ENCODE measurements around the gene SAXO1.

The SAXO1 gene

GRCh38 chr9:18926513-18926912, 106.5 kb downstream of the SAXO1 start:
- Mint-ChIP-seq H3K27me3 (no peaks in the 10 kb centered on the region), H3K4me1 (no peaks in the 10 kb centered on the region), H3K27ac (no peak overlapping the region), H3K9me3 (peaks cover 2% of the 10 kb centered on the region), H3K4me3 (no peak overlapping the region), H3K36me3 (no peaks in the 10 kb centered on the region)
- ATAC-seq (ENCODE audit: low read depth) (no peak), DNase-seq (ENCODE audit: low spot score in 2 of 2) (no peak)

GRCh38 chr9:18925880-18926279, 107.1 kb downstream of the SAXO1 start:
- Mint-ChIP-seq H3K4me1 (no peaks in the 10 kb centered on the region), H3K36me3 (no peaks in the 10 kb centered on the region), H3K27me3 (no peaks in the 10 kb centered on the region), H3K9me3 (peaks cover 2% of the 10 kb centered on the region), H3K4me3 (no peak overlapping the region), H3K27ac (no peak overlapping the region)
- no peak for ATAC-seq (ENCODE audit: low read depth)
- no peak for DNase-seq (ENCODE audit: low spot score in 2 of 2)

GRCh38 chr9:18923671-18924430, 109.2 kb downstream of the SAXO1 start:
- Mint-ChIP-seq H3K4me3 (no peak overlapping the region), H3K27me3 (no peaks in the 10 kb centered on the region), H3K9me3 (peaks cover 2% of the 10 kb centered on the region), H3K4me1 (no peaks in the 10 kb centered on the region), H3K36me3 (no peaks in the 10 kb centered on the region), H3K27ac (no peak overlapping the region)
- ATAC-seq (ENCODE audit: low read depth), result no peak
- DNase-seq (ENCODE audit: low spot score in 2 of 2), result no peak

GRCh38 chr9:18923167-18923566, 109.8 kb downstream of the SAXO1 start:
- no peaks in the 10 kb centered on the region for H3K36me3 Mint-ChIP-seq
- H3K4me3 Mint-ChIP-seq, result no peak overlapping the region
- DNase-seq (ENCODE audit: low spot score in 2 of 2) (no peak), ATAC-seq (ENCODE audit: low read depth) (no peak)
- H3K4me1 Mint-ChIP-seq, result no peaks in the 10 kb centered on the region
- H3K27me3 Mint-ChIP-seq, result no peaks in the 10 kb centered on the region
- no peak overlapping the region for H3K27ac Mint-ChIP-seq
- H3K9me3 Mint-ChIP-seq, result peaks cover under 1% of the 10 kb centered on the region

GRCh38 chr9:18922161-18922885, 110.7 kb downstream of the SAXO1 start:
- Mint-ChIP-seq H3K4me3 (no peak overlapping the region), H3K27me3 (no peaks in the 10 kb centered on the region), H3K36me3 (no peaks in the 10 kb centered on the region), H3K27ac (no peak overlapping the region), H3K4me1 (no peaks in the 10 kb centered on the region), H3K9me3 (no peaks in the 10 kb centered on the region)
- no peak for ATAC-seq (ENCODE audit: low read depth)
- DNase-seq (ENCODE audit: low spot score in 2 of 2), result no peak

- DNase-seq (ENCODE audit: low spot score in 2 of 2) (no peak), ATAC-seq (ENCODE audit: low read depth) (no peak)
- Mint-ChIP-seq H3K27me3 (no peaks in the 10 kb centered on the region), H3K36me3 (no peaks in the 10 kb centered on the region), H3K4me1 (no peaks in the 10 kb centered on the region), H3K9me3 (no peaks in the 10 kb centered on the region), H3K27ac (no peak overlapping the region), H3K4me3 (no peak overlapping the region)
Observed at GRCh38 chr9:18921366-18922075, 111.5 kb downstream of the SAXO1 start.

GRCh38 chr9:18920141-18921084, 112.6 kb downstream of the SAXO1 start:
- DNase-seq (ENCODE audit: low spot score in 2 of 2), result no peak
- no peak overlapping the region for H3K27ac Mint-ChIP-seq

GRCh38 chr9:18911714-18912342, 121.2 kb downstream of the SAXO1 start:
- Mint-ChIP-seq H3K4me3 (no peak overlapping the region), H3K4me1 (no peaks in the 10 kb centered on the region), H3K36me3 (no peaks in the 10 kb centered on the region), H3K9me3 (no peaks in the 10 kb centered on the region), H3K27ac (no peak overlapping the region), H3K27me3 (peaks cover 9% of the 10 kb centered on the region)
- no peak for ATAC-seq (ENCODE audit: low read depth)
- DNase-seq (ENCODE audit: low spot score in 2 of 2), result no peak

More at GRCh38 chr9:18920141-18921084, 112.6 kb downstream of the SAXO1 start:
- H3K9me3 Mint-ChIP-seq, result no peaks in the 10 kb centered on the region
- H3K4me1 Mint-ChIP-seq, result no peaks in the 10 kb centered on the region
- ATAC-seq (ENCODE audit: low read depth), result no peak
- no peaks in the 10 kb centered on the region for H3K27me3 Mint-ChIP-seq
- no peaks in the 10 kb centered on the region for H3K36me3 Mint-ChIP-seq
- H3K4me3 Mint-ChIP-seq, result no peak overlapping the region

- peaks cover 12% of the 10 kb centered on the region for H3K27me3 Mint-ChIP-seq
- no peaks in the 10 kb centered on the region for H3K36me3 Mint-ChIP-seq
- no peak overlapping the region for H3K27ac Mint-ChIP-seq
- H3K4me1 Mint-ChIP-seq, result peaks cover 1% of the 10 kb centered on the region
- DNase-seq (ENCODE audit: low spot score in 2 of 2) (no peak), ATAC-seq (ENCODE audit: low read depth) (no peak)
- H3K9me3 Mint-ChIP-seq, result no peaks in the 10 kb centered on the region
- H3K4me3 Mint-ChIP-seq, result no peak overlapping the region
Observed at GRCh38 chr9:18910916-18911315, 122.1 kb downstream of the SAXO1 start.

GRCh38 chr9:18910435-18910834, 122.6 kb downstream of the SAXO1 start:
- DNase-seq (ENCODE audit: low spot score in 2 of 2) (no peak), ATAC-seq (ENCODE audit: low read depth) (no peak)
- peaks cover 14% of the 10 kb centered on the region for H3K27me3 Mint-ChIP-seq
- H3K4me1 Mint-ChIP-seq, result peaks cover 3% of the 10 kb centered on the region
- no peak overlapping the region for H3K27ac Mint-ChIP-seq
- no peak overlapping the region for H3K4me3 Mint-ChIP-seq
- H3K9me3 Mint-ChIP-seq, result no peaks in the 10 kb centered on the region
- no peaks in the 10 kb centered on the region for H3K36me3 Mint-ChIP-seq

GRCh38 chr9:18909140-18910018, 123.6 kb downstream of the SAXO1 start:
- Mint-ChIP-seq H3K36me3 (no peaks in the 10 kb centered on the region), H3K9me3 (no peaks in the 10 kb centered on the region), H3K4me3 (no peak overlapping the region), H3K27me3 (peaks cover 14% of the 10 kb centered on the region), H3K27ac (no peak overlapping the region), H3K4me1 (peaks cover 3% of the 10 kb centered on the region)
- no peak for DNase-seq (ENCODE audit: low spot score in 2 of 2)
- ATAC-seq (ENCODE audit: low read depth), result no peak

- peaks cover 14% of the 10 kb centered on the region for H3K27me3 Mint-ChIP-seq
- H3K4me3 Mint-ChIP-seq, result no peak overlapping the region
- DNase-seq (ENCODE audit: low spot score in 2 of 2) (no peak), ATAC-seq (ENCODE audit: low read depth) (no peak)
- H3K27ac Mint-ChIP-seq, result no peak overlapping the region
- H3K4me1 Mint-ChIP-seq, result peaks cover 3% of the 10 kb centered on the region
- H3K9me3 Mint-ChIP-seq, result no peaks in the 10 kb centered on the region
- H3K36me3 Mint-ChIP-seq, result no peaks in the 10 kb centered on the region
Observed at GRCh38 chr9:18907927-18908625, 124.9 kb downstream of the SAXO1 start.

Measured in memory B cell (primary cell).